IgD-negative memory B cell (primary cell): ENCODE results near the gene FAM110D. TPM values are rescaled to one million over a fixed set of nuclear protein-coding genes. Genes with fewer than 3 reads are reported as not detected.

Source experiments
- H3K27ac Mint-ChIP-seq, 3 donors: one replicate each; pipeline ENCODE4 v1.8.0; 2020 to 2022; ENCODE audit warnings: mild to moderate bottlenecking in 3 of 3, mixed read lengths in 3 of 3, moderate library complexity in 1 of 3
- H3K27me3 Mint-ChIP-seq: one replicate; pipeline ENCODE4 v1.8.0; 2021; ENCODE audit warnings: mixed read lengths
- H3K36me3 Mint-ChIP-seq: one replicate; pipeline ENCODE4 v1.8.0; 2020; ENCODE audit warnings: mild to moderate bottlenecking, mixed read lengths
- H3K4me1 Mint-ChIP-seq, 3 donors: one replicate each; pipeline ENCODE4 v1.8.0; 2020 to 2022; ENCODE audit warnings: mixed read lengths in 3 of 3, mild to moderate bottlenecking in 1 of 3
- H3K4me3 Mint-ChIP-seq, 4 donors: one replicate each; pipeline ENCODE4 v1.8.0; 2020 to 2022; ENCODE audit warnings: mild to moderate bottlenecking in 4 of 4, mixed read lengths in 4 of 4, moderate library complexity in 3 of 4
- H3K9me3 Mint-ChIP-seq, 3 donors: one replicate each; pipeline ENCODE4 v1.8.0; 2020 to 2021; ENCODE audit warnings: mixed read lengths in 3 of 3, mild to moderate bottlenecking in 1 of 3
- polyA plus RNA-seq: library from polyadenylated mRNA; unstranded; fragments of 300-500 nt; fragmentation: Illumina TruSeq; gene quantifications from one replicate; pipeline ENCODE4 v1.2.3, GENCODE V29; 2021

The FAM110D gene
- not detected for polyA plus RNA-seq

DNA sequence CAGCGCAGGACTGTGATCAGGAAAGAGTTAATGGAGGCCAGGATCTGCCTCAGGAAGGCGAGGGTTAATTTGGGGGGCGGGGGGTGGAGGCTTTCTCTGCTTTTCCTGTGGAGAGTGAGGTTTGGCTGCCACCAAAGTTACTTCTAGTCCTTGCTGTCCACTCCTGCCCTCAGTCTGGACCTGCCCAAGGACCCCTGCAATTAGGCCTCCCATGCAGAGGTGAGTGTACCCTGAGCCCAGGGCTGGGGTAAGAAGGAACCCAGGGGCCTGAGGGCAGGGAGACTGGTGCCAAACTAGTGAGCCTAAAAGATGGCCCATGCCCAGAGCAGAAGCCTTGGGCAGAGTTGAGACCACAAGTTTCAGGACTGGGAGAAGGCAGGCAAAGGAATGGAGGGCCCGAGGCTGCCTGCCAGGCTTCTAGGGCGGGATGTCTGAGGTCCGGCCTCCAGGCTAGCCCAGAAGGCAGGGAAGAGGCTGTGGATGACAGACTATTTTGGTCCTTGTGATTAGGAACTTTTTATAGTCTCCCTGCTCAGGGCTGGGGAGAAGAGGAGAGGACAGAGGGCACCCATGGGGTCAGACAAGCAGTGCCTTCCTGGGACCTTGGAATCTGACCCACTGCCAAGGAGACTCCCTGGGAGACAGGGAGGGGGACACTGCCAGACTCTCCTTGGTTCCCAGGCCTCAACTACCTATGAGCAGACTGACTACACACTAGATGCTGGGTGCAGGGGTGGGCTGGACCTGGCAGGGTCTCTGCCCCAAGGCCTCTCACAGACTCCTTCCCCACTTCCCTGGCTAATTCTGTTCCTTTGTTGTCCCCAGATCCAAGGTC, at the start of gene FAM110D:
FAM110D (plus strand) TSS at position 172 of the 835 bp plus-strand sequence. CDS start 2,213 bp downstream, outside the sequence.
- Mint-ChIP-seq H3K4me1 (peaks cover 0 to 5% (median 3%) of the 10 kb centered on the region in 3 donors), H3K36me3 (peaks cover 2% of the 10 kb centered on the region), H3K27me3 (peaks cover 38% of the 10 kb centered on the region), H3K27ac (peak within 1 kb of the TSS in 2 of 3 donors; percentile 23 to 28), H3K4me3 (no peak within 1 kb of the TSS), H3K9me3 (no peaks in the 10 kb centered on the region)

GRCh38 chr1:26109229-26110164, 49.4 kb upstream of the FAM110D start:
- Mint-ChIP-seq H3K27ac (peak overlapping the region in 2 of 3 donors; percentile 35 to 98), H3K9me3 (no peaks in the 10 kb centered on the region), H3K36me3 (no peaks in the 10 kb centered on the region), H3K27me3 (no peaks in the 10 kb centered on the region), H3K4me1 (peaks cover 16 to 26% (median 19%) of the 10 kb centered on the region in 3 donors), H3K4me3 (peak overlapping the region; percentile 84 to 99 (median 91))

DNA sequence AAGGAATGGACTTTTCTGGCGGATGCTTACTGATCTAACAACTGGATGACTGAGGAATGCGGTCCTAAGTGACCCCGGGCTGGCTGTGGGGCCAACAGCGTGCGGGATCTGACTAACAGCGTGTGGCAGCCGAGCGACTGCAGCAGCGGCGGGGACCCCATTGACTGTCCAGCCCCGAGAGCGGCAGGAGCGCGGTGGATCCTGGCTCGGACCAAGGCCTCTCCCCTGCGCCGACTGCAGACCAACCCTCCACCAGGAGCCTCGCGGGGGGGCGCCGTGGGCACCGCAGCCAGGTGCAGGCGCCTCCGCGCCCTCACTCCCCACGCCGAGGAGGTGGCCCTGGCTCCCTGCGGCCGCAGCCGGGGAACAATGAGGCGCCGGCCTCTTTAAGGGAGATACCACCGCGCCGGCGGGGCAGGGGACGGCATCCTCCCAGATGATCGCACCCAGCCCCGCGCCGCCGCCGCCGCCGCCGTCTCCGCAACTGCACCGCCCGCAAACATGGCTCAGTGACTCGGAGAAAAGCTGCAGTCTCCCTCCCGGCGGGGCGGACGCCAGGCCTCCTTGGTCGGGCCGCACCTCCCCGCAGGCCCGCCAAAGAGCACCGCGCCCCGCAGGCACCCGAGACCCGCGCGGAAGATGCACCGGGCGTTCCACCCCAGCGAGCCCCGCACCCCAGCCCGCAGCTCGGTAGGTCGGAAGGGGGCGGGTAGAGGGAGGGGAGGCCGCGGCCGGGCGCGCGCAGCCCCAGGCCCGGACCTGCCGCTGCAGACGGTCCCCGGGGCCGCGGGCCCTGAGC, 47.9 kb upstream of the FAM110D start:
- Mint-ChIP-seq H3K4me1 (peaks cover 22 to 23% (median 23%) of the 10 kb centered on the region in 3 donors), H3K27me3 (no peaks in the 10 kb centered on the region), H3K9me3 (no peaks in the 10 kb centered on the region), H3K36me3 (no peaks in the 10 kb centered on the region), H3K27ac (peak overlapping the region in 2 of 3 donors; percentile 92 to 98), H3K4me3 (peak overlapping the region; percentile 84 to 99 (median 91))

- no peaks in the 10 kb centered on the region for H3K27me3 Mint-ChIP-seq
- peaks cover 22 to 23% (median 23%) of the 10 kb centered on the region in 3 donors for H3K4me1 Mint-ChIP-seq
- H3K36me3 Mint-ChIP-seq, result no peaks in the 10 kb centered on the region
- H3K9me3 Mint-ChIP-seq, result no peaks in the 10 kb centered on the region
- peak within 1 kb of the TSS; percentile 94 to 99 (median 96) for H3K4me3 Mint-ChIP-seq
- H3K27ac Mint-ChIP-seq, result peak within 1 kb of the TSS; percentile 71 to 98 (median 94)
Observed at GRCh38 chr1:26111530-26112406, 47.1 kb upstream of the FAM110D start, which contains the start of gene PDIK1L. PDIK1L (plus strand) TSS chr1:26111824; CDS start chr1:26114309, 2,485 bp downstream.

DNA sequence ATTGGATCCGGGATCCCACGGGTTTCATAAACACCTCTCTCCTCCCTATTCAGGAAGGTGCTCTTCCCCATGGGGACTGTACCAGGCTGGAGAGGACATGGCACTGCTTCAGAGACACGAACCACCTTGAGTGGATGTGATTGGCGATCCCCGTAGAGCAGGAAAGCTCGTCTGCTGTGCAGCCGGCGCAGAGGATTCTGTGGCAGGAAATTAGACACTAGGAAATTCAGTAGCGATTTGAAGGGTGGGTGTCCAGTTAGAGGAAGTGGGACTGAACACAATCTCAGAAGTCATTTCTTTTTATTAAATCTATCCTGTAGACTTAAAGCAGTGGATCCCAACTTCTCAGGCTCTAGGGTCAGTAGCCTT, 46.5 kb upstream of the FAM110D start:
- Mint-ChIP-seq H3K4me1 (peaks cover 22 to 23% (median 23%) of the 10 kb centered on the region in 3 donors), H3K4me3 (peak overlapping the region; percentile 94 to 99 (median 96)), H3K27ac (peak overlapping the region; percentile 26 to 98 (median 62)), H3K27me3 (no peaks in the 10 kb centered on the region), H3K9me3 (no peaks in the 10 kb centered on the region), H3K36me3 (no peaks in the 10 kb centered on the region)

DNA sequence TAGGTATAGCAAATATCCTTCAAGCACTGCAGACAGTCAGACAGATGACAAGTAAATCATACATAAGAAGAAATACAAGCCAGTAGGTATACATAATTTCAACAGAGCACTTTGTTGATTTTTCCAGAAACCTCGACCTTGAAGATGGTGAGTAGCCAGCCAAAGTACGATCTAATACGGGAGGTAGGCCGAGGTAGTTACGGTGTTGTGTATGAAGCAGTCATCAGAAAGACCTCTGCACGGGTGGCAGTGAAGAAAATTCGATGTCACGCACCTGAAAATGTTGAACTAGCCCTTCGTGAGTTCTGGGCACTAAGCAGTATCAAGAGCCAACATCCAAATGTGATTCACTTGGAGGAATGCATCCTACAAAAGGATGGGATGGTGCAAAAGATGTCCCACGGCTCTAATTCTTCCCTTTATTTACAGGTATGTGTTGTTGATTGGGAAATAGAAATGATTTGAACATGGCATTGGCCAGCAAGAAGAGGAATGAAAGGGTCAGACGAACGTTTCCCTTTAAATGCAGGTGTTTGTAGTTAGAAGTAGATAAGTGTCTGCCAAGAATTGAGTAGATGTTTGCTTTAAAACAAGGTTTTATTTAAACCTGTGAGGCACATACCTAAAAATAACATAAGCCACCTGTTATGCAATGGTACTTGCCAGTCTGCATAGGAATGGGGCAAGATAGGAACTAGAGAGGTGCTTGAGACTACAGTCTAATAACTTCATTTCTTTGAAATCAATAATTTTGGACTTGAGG, 44.5 kb upstream of the FAM110D start:
- H3K9me3 Mint-ChIP-seq, result no peaks in the 10 kb centered on the region
- H3K27me3 Mint-ChIP-seq, result no peaks in the 10 kb centered on the region
- peaks cover 22 to 23% (median 23%) of the 10 kb centered on the region in 3 donors for H3K4me1 Mint-ChIP-seq

DNA sequence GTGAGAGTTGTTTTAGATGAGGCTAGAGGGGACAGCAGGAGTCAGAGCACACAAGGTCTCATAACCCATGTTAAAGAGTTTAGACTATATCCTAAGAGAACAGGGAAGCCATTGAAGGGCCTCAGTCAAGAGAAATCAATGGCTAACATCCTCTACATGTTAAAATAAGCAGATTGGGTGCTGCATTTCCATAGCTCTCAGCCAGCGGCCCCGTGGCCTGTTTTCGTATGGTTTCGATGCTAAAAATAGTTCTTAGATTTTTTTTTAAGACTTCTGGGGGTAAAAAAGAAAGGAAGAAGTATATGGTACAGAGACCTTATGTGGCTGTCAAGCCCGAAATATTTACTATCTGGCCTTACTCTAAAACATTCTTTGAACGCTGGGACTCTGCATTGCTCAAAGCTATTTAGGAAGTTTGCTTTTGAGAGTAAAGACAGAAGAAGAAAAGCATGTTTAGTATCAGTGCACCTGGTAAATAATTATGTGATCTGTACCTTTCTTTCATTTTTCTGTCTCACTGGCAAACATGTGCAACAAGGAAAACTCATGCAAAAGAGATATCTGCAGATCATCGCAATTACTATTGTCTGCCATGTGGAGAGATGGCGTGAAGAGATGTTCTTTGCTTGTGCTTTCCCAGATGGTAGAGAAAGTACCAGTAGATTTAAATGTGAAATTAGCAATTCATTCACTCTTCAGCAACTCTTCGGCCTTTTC, 38.8 kb upstream of the FAM110D start:
- Mint-ChIP-seq H3K4me3 (peak overlapping the region in 2 of 4 donors; percentile 20 to 72), H3K27me3 (no peaks in the 10 kb centered on the region), H3K27ac (no peak overlapping the region), H3K9me3 (no peaks in the 10 kb centered on the region), H3K36me3 (peaks cover 2% of the 10 kb centered on the region), H3K4me1 (peaks cover 6 to 14% (median 6%) of the 10 kb centered on the region in 3 donors)

More for the DNA sequence above, 44.5 kb upstream of the FAM110D start:
- H3K4me3 Mint-ChIP-seq, result peak overlapping the region in 3 of 4 donors; percentile 21 to 82 (median 45)
- peaks cover 2% of the 10 kb centered on the region for H3K36me3 Mint-ChIP-seq
- H3K27ac Mint-ChIP-seq, result peak overlapping the region in 2 of 3 donors; percentile 8 to 82

DNA sequence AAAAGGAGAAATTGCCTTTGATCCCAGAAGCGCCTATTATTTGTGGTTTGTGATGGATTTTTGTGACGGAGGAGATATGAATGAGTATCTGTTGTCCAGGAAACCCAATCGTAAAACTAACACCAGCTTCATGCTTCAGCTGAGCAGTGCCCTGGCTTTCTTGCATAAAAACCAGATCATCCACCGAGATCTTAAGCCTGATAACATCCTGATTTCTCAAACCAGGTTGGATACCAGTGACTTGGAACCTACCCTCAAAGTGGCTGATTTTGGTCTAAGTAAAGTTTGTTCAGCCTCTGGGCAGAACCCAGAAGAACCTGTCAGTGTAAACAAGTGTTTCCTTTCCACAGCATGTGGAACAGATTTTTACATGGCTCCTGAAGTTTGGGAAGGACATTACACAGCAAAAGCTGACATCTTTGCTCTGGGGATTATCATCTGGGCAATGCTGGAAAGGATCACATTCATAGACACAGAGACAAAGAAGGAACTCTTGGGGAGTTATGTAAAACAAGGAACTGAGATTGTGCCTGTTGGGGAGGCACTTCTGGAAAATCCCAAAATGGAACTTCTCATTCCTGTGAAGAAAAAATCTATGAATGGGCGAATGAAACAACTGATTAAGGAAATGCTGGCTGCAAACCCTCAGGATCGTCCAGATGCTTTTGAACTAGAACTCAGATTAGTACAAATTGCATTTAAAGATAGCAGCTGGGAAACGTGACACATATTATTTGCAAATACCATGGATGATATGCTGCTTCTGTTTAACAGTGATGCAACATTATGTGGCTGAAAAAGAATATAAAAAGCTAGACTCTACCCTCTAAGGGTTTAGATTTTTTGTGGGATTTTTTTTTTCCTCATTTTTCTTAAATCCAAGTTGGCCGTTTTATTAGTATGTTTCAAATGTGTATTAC, 36.8 kb upstream of the FAM110D start:
- H3K4me3 Mint-ChIP-seq, result no peak overlapping the region
- H3K9me3 Mint-ChIP-seq, result no peaks in the 10 kb centered on the region
- peaks cover 10 to 22% (median 10%) of the 10 kb centered on the region in 3 donors for H3K4me1 Mint-ChIP-seq
- H3K27ac Mint-ChIP-seq, result peak overlapping the region in 1 of 3 donors; percentile 43
- peaks cover 2% of the 10 kb centered on the region for H3K36me3 Mint-ChIP-seq
- H3K27me3 Mint-ChIP-seq, result no peaks in the 10 kb centered on the region

DNA sequence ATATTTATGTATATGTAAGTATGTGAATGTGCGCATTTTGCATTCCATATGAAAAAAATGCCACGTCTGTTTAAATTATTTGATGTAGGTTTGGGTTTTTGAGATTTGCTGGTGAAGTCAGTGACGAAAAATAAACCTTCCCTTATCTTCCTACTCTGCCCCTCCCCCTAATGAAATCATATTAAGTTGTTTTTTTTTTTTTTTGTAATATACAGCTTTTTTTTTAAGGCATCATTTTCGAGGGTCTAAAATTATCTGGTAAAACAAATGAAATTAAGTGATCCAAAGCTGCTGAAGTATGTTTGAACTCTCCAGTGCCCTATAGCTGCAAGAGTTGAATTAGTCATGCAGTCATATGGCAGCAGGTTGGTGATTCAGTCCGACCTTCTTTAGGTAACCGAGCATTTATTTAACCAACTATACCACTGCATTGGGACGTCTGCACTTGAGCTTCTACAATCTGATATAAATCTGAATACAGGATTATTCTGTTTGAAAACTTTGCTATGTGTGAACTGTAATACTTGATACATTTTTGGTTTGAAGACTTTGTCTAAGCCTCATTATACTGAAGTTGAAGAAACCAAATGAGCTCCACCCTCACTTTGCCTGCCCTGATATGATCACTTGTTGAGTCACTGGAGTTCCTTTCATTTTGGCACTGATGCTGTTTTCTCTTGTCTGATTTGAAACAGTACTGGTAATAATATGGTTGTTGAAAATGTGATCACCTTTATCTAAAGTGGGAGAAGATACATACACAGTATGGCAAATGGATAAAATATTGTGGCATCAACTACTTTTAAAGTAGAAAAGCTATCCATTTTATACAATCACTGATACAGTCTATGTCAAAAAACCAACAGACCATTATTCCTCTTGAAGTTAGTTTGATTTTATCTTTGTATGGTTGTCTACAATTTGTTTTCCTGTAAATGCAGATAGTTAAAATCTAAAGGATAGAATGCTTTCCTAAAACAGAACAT, 35.6 kb upstream of the FAM110D start:
- Mint-ChIP-seq H3K27me3 (peaks cover 2% of the 10 kb centered on the region), H3K36me3 (no peaks in the 10 kb centered on the region), H3K4me1 (peaks cover 10 to 22% (median 14%) of the 10 kb centered on the region in 3 donors), H3K27ac (no peak overlapping the region), H3K4me3 (no peak overlapping the region), H3K9me3 (no peaks in the 10 kb centered on the region)

GRCh38 chr1:26124418-26125331, 34.2 kb upstream of the FAM110D start:
- Mint-ChIP-seq H3K9me3 (no peaks in the 10 kb centered on the region), H3K27ac (no peak overlapping the region), H3K4me1 (peaks cover 10 to 22% (median 14%) of the 10 kb centered on the region in 3 donors), H3K4me3 (no peak overlapping the region), H3K36me3 (no peaks in the 10 kb centered on the region), H3K27me3 (peaks cover 4% of the 10 kb centered on the region)
